ENCODE data around the gene NUPR2. TPM values are rescaled to one million over a fixed set of nuclear protein-coding genes. Genes with fewer than 3 reads are reported as not detected.

The NUPR2 gene
- total and polyA plus RNA-seq, 9 of the 15 experiments (the other 6 are each of a cell fraction or from before 2014, with no cell fraction given), result not detected

GRCh38 chr7:56107954-56108258 lies 8.3 kb downstream of the NUPR2 start (continued):
- TF ChIP-seq, protein P1, sequence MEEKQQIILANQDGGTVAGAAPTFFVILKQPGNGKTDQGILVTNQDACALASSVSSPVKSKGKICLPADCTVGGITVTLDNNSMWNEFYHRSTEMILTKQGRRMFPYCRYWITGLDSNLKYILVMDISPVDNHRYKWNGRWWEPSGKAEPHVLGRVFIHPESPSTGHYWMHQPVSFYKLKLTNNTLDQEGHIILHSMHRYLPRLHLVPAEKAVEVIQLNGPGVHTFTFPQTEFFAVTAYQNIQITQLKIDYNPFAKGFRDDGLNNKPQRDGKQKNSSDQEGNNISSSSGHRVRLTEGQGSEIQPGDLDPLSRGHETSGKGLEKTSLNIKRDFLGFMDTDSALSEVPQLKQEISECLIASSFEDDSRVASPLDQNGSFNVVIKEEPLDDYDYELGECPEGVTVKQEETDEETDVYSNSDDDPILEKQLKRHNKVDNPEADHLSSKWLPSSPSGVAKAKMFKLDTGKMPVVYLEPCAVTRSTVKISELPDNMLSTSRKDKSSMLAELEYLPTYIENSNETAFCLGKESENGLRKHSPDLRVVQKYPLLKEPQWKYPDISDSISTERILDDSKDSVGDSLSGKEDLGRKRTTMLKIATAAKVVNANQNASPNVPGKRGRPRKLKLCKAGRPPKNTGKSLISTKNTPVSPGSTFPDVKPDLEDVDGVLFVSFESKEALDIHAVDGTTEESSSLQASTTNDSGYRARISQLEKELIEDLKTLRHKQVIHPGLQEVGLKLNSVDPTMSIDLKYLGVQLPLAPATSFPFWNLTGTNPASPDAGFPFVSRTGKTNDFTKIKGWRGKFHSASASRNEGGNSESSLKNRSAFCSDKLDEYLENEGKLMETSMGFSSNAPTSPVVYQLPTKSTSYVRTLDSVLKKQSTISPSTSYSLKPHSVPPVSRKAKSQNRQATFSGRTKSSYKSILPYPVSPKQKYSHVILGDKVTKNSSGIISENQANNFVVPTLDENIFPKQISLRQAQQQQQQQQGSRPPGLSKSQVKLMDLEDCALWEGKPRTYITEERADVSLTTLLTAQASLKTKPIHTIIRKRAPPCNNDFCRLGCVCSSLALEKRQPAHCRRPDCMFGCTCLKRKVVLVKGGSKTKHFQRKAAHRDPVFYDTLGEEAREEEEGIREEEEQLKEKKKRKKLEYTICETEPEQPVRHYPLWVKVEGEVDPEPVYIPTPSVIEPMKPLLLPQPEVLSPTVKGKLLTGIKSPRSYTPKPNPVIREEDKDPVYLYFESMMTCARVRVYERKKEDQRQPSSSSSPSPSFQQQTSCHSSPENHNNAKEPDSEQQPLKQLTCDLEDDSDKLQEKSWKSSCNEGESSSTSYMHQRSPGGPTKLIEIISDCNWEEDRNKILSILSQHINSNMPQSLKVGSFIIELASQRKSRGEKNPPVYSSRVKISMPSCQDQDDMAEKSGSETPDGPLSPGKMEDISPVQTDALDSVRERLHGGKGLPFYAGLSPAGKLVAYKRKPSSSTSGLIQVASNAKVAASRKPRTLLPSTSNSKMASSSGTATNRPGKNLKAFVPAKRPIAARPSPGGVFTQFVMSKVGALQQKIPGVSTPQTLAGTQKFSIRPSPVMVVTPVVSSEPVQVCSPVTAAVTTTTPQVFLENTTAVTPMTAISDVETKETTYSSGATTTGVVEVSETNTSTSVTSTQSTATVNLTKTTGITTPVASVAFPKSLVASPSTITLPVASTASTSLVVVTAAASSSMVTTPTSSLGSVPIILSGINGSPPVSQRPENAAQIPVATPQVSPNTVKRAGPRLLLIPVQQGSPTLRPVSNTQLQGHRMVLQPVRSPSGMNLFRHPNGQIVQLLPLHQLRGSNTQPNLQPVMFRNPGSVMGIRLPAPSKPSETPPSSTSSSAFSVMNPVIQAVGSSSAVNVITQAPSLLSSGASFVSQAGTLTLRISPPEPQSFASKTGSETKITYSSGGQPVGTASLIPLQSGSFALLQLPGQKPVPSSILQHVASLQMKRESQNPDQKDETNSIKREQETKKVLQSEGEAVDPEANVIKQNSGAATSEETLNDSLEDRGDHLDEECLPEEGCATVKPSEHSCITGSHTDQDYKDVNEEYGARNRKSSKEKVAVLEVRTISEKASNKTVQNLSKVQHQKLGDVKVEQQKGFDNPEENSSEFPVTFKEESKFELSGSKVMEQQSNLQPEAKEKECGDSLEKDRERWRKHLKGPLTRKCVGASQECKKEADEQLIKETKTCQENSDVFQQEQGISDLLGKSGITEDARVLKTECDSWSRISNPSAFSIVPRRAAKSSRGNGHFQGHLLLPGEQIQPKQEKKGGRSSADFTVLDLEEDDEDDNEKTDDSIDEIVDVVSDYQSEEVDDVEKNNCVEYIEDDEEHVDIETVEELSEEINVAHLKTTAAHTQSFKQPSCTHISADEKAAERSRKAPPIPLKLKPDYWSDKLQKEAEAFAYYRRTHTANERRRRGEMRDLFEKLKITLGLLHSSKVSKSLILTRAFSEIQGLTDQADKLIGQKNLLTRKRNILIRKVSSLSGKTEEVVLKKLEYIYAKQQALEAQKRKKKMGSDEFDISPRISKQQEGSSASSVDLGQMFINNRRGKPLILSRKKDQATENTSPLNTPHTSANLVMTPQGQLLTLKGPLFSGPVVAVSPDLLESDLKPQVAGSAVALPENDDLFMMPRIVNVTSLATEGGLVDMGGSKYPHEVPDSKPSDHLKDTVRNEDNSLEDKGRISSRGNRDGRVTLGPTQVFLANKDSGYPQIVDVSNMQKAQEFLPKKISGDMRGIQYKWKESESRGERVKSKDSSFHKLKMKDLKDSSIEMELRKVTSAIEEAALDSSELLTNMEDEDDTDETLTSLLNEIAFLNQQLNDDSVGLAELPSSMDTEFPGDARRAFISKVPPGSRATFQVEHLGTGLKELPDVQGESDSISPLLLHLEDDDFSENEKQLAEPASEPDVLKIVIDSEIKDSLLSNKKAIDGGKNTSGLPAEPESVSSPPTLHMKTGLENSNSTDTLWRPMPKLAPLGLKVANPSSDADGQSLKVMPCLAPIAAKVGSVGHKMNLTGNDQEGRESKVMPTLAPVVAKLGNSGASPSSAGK (IDR thresholded peaks at IDR 0.05), result no peak
- TF ChIP-seq CHD2 (IDR thresholded peaks at IDR 0.05; ENCODE audit: low read depth, low read length), result no peak
- no peak for TF ChIP-seq PKNOX1 (IDR thresholded peaks at IDR 0.05)
- TF ChIP-seq ZNF561 (CRISPR knock-in tag; conservative IDR thresholded peaks at IDR 0.05), result no peak
- no peak for TF ChIP-seq BRF1 (IDR thresholded peaks at IDR 0.05; ENCODE audit: borderline replicate concordance, extremely low read depth, insufficient read length)
- TF ChIP-seq KDM1A (IDR thresholded peaks at IDR 0.05), result no peak
- no peak for TF ChIP-seq ADNP (tag; IDR thresholded peaks at IDR 0.05)
- TF ChIP-seq CHCHD3 (CRISPR knock-in tag; IDR thresholded peaks at IDR 0.05), result no peak
- no peak for TF ChIP-seq BMI1 (IDR thresholded peaks at IDR 0.05; ENCODE audit: low read length)
- no peak for TF ChIP-seq ILK (tag; IDR thresholded peaks at IDR 0.05; ENCODE audit: borderline replicate concordance, low read depth)
- peak; percentile 78 for TF ChIP-seq ZFP1 (CRISPR knock-in tag; IDR thresholded peaks at IDR 0.05)
- TF ChIP-seq MTA3 (IDR thresholded peaks at IDR 0.05; ENCODE audit: borderline replicate concordance), result no peak
- TF ChIP-seq POLR3A (IDR thresholded peaks at IDR 0.05; ENCODE audit: borderline replicate concordance, extremely low read depth, insufficient read depth, insufficient read length), result no peak
- TF ChIP-seq TRIM24 (IDR thresholded peaks at IDR 0.05), result peak in 1 of 2 experiments; percentile 59; a peak in 2 of 4 replicates
- no peak for TF ChIP-seq PHB (CRISPR knock-in tag; IDR thresholded peaks at IDR 0.05)
- peak; percentile 84 for TF ChIP-seq ZNF280A (IDR thresholded peaks at IDR 0.05; ENCODE audit: low read depth, partially characterized antibody)
- 0 out of 2 replicates have a peak, but pooled peaks have one; percentile 19 for TF ChIP-seq EHMT2 (IDR thresholded peaks at IDR 0.05)
